ENCODE data around the gene FER1L5. TPM values are rescaled to one million over a fixed set of nuclear protein-coding genes. Genes with fewer than 3 reads are reported as not detected.

The FER1L5 gene
- total RNA-seq, 4 donors from 2014 or later: under 0.01 TPM; not detected in 3

DNA sequence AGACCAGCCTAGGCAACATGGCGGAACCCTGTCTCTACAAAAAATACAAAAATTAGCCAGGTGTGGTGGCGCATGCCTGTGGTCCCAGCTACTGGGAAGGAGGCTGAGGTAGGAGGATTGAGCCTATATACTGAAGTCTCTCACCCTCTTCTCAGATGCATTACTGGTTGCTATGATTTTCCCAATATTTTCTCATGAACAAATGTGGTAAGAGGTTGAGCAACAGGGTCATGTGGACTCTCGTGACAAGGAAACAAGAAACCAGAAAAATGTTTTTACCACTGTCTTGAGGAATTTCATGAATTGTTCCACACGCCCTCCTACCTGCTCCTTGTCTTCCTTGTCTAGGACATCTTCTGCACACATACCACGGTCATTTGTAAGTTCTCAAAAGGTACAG, 84.9 kb downstream of the FER1L5 start:
- WGBS: 89% methylated on average over 5 of the region's 5 CpGs
- Histone ChIP-seq H3K4me3 (no peak overlapping the region), H3K9me3 (no peaks in the 10 kb centered on the region), H3K4me1 (no peaks in the 10 kb centered on the region), H3K27me3 (no peaks in the 10 kb centered on the region), H3K27ac (replicated peaks in 1 of 4) (no peak overlapping the region), H3K36me3 (peaks cover 28 to 98% (median 63%) of the 10 kb centered on the region in 4 donors)
- TF ChIP-seq EP300 (IDR thresholded peaks at IDR 0.05) (no peak), POLR2A (IDR thresholded peaks at IDR 0.05; ENCODE audit: low read depth) (no peak), POLR2AphosphoS5 (IDR thresholded peaks at IDR 0.05) (no peak)
- TF ChIP-seq, protein P1, sequence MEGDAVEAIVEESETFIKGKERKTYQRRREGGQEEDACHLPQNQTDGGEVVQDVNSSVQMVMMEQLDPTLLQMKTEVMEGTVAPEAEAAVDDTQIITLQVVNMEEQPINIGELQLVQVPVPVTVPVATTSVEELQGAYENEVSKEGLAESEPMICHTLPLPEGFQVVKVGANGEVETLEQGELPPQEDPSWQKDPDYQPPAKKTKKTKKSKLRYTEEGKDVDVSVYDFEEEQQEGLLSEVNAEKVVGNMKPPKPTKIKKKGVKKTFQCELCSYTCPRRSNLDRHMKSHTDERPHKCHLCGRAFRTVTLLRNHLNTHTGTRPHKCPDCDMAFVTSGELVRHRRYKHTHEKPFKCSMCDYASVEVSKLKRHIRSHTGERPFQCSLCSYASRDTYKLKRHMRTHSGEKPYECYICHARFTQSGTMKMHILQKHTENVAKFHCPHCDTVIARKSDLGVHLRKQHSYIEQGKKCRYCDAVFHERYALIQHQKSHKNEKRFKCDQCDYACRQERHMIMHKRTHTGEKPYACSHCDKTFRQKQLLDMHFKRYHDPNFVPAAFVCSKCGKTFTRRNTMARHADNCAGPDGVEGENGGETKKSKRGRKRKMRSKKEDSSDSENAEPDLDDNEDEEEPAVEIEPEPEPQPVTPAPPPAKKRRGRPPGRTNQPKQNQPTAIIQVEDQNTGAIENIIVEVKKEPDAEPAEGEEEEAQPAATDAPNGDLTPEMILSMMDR (IDR thresholded peaks at IDR 0.05): no peak
- intact Hi-C loops (cut with DNase I): no loop called here
- no peak for DNase-seq (ENCODE audit: extremely low spot score)

DNA sequence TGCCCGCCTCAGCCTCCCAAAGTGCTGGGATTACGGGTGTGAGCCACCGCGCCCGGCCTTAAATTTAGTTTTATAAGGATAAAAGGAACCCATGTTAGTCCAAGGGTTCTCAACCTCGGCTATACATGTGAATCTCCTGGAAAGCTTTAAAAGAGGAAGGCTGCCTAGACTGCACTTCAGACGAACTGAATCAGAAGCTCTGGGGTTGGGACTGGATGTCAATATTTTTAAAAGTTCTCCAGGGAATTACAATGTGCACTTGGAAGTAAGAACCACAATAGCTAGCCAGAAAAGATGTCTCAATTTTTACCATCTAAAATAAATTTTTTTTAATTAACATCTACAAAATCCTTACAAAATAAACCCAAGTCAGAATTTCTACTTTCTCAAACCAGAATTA, 87.2 kb downstream of the FER1L5 start:
- Histone ChIP-seq H3K27me3 (no peaks in the 10 kb centered on the region), H3K4me1 (peaks cover under 1 to 8% (median 6%) of the 10 kb centered on the region in 4 donors), H3K9me3 (no peaks in the 10 kb centered on the region), H3K27ac (replicated peaks in 1 of 4) (no peak overlapping the region), H3K36me3 (peaks cover 44 to 94% (median 80%) of the 10 kb centered on the region in 4 donors), H3K4me3 (no peak overlapping the region)
- no peak for DNase-seq (ENCODE audit: extremely low spot score)
- TF ChIP-seq POLR2A (IDR thresholded peaks at IDR 0.05; ENCODE audit: low read depth) (no peak), POLR2AphosphoS5 (IDR thresholded peaks at IDR 0.05) (no peak), EP300 (IDR thresholded peaks at IDR 0.05) (no peak)
- TF ChIP-seq, protein P1 (IDR thresholded peaks at IDR 0.05): no peak
- WGBS: 92% methylated on average over 7 of the region's 7 CpGs
- intact Hi-C loops (cut with DNase I): no loop called here

DNA sequence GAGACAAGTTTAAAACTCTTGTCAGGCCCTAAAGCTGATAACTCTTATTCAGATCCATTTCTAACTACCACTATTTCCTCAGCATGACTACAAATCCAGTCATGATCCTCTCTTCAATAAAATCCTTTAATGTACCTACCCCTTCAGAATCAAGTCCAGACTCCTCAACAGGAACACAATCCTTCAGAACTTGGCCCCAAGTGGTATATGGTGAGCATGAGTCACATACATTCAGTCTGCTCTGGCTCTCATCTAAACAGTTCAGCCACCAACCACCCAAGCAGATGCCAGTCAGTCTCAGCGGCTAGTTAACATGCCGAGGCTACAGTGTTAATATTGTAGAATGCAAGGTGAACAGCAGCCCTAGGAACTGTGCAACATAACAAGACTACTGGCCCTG, 87.6 kb downstream of the FER1L5 start:
- H3K4me3 ChIP-seq: no peak overlapping the region
- TF ChIP-seq EP300 (IDR thresholded peaks at IDR 0.05): no peak
- TF ChIP-seq POLR2A (IDR thresholded peaks at IDR 0.05; ENCODE audit: low read depth): no peak
- TF ChIP-seq POLR2AphosphoS5 (IDR thresholded peaks at IDR 0.05): no peak
- TF ChIP-seq, protein P1 (IDR thresholded peaks at IDR 0.05): no peak
- no peaks in the 10 kb centered on the region for H3K9me3 ChIP-seq
- WGBS: 87% methylated on average over 2 of the region's 2 CpGs
- H3K4me1 ChIP-seq: peaks cover 5 to 13% (median 11%) of the 10 kb centered on the region in 4 donors
- H3K27ac ChIP-seq (replicated peaks in 1 of 4): no peak overlapping the region
- intact Hi-C loops (cut with DNase I): no loop called here
- no peak for DNase-seq (ENCODE audit: extremely low spot score)
- peaks cover 44 to 89% (median 80%) of the 10 kb centered on the region in 4 donors for H3K36me3 ChIP-seq
- no peaks in the 10 kb centered on the region for H3K27me3 ChIP-seq

DNA sequence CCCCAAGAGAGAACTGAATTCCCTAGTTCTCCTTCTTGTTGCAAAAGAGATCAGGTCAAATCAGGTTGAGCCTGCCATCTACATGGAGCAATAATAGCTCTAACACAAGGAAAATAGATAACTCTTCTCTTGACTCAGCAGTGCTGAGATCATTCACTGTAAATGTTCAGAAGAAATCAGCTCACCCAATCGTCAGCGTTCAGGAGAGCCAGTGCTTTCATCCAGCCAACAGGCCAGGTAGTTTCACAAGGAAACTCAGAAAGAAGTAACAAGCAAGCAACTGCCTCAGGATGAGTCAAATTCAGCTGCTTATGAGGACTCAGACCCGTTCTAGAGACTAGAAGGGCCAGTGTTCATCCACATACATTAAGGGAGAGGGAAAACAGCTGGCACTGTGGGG, 91.4 kb downstream of the FER1L5 start:
- peaks cover 24 to 50% (median 41%) of the 10 kb centered on the region in 4 donors for H3K4me1 ChIP-seq

More for the DNA sequence above, 91.4 kb downstream of the FER1L5 start:
- intact Hi-C loops (cut with DNase I): no loop called here
- TF ChIP-seq POLR2AphosphoS5 (IDR thresholded peaks at IDR 0.05) (no peak), EP300 (IDR thresholded peaks at IDR 0.05) (no peak), POLR2A (IDR thresholded peaks at IDR 0.05; ENCODE audit: low read depth) (no peak)
- TF ChIP-seq, protein P1 (IDR thresholded peaks at IDR 0.05): no peak
- DNase-seq (ENCODE audit: extremely low spot score): no peak
- WGBS: 94% methylated on average over 3 of the region's 3 CpGs
- H3K9me3 ChIP-seq: no peaks in the 10 kb centered on the region
- no peak overlapping the region for H3K27ac ChIP-seq (replicated peaks in 1 of 4)
- H3K4me3 ChIP-seq: no peak overlapping the region
- H3K36me3 ChIP-seq: peaks cover 28 to 61% (median 51%) of the 10 kb centered on the region in 4 donors
- H3K27me3 ChIP-seq: no peaks in the 10 kb centered on the region

Data from esophagus muscularis mucosa (tissue), 4 donors.